Lung (tissue), 12 donors: ENCODE results near the gene EID1. TPM values are rescaled to one million over a fixed set of nuclear protein-coding genes. Genes with fewer than 3 reads are reported as not detected.

Source experiments
- ATAC-seq: fragments of 200-7000 bp; cut with Tn5 transposase; one replicate; pipeline ENCODE4 v1.9.1; 2020; ENCODE audit warnings: moderate number of reproducible peaks; ENCODE audit not compliant: insufficient read depth, low FRiP score
- DNase-seq, 3 donors: peaks; one replicate each; pipeline ENCODE4 v3.0.0-alpha.2; 2013 to 2017
- H3K27ac ChIP-seq, 2 donors: one replicate each; pipeline ENCODE4 v1.5.1; 2013; ENCODE audit warnings: mild to moderate bottlenecking in 2 of 2, moderate library complexity in 2 of 2, control low read depth in 1 of 2, inconsistent platforms in 1 of 2, low read depth in 1 of 2, low read length in 1 of 2
- H3K27me3 ChIP-seq, 3 donors: one replicate each; pipeline ENCODE4 v1.5.1; 2013; ENCODE audit warnings: low read length in 2 of 3; ENCODE audit not compliant: control insufficient read depth in 3 of 3, insufficient read depth in 3 of 3
- H3K36me3 ChIP-seq, 4 donors: one replicate each; pipeline ENCODE4 v1.5.1; 2013; ENCODE audit warnings: low read length in 4 of 4, mild to moderate bottlenecking in 1 of 4, moderate library complexity in 1 of 4; ENCODE audit not compliant: control insufficient read depth in 4 of 4, insufficient read depth in 4 of 4
- H3K4me1 ChIP-seq, 5 donors: one replicate each; pipeline ENCODE4 v1.5.1; 2013; ENCODE audit warnings: low read length in 5 of 5, mild to moderate bottlenecking in 2 of 5, moderate library complexity in 1 of 5; ENCODE audit not compliant: control insufficient read depth in 5 of 5, insufficient read depth in 5 of 5
- H3K4me3 ChIP-seq: one replicate; pipeline ENCODE4 v1.5.1; 2013; ENCODE audit warnings: mild to moderate bottlenecking, control low read depth, moderate library complexity
- H3K9ac ChIP-seq, 2 donors: one replicate each; pipeline ENCODE4 v1.5.1; 2013; ENCODE audit warnings: low read length in 2 of 2, control low read depth in 1 of 2; ENCODE audit not compliant: insufficient read depth in 1 of 2
- H3K9me3 ChIP-seq, 4 donors: one replicate each; pipeline ENCODE4 v1.5.1; 2013; ENCODE audit warnings: low read length in 3 of 4, mild to moderate bottlenecking in 1 of 4, moderate library complexity in 1 of 4; ENCODE audit not compliant: control insufficient read depth in 4 of 4, insufficient read depth in 3 of 4
- WGBS, 2 donors: extraction: QIAGEN DNeasy Blood & Tissue Kit; methylation state at CpG; one replicate each; pipeline ENCODE4 v1.1.7; 2013; 5-methylcytosine and 5-hydroxymethylcytosine counted together
- polyA plus RNA-seq, 2 donors: library from polyadenylated mRNA; stranded (reverse); fragments of 200-250 nt; gene quantifications; one replicate each; pipeline ENCODE4 v1.2.1, GENCODE V29; 2013
- total RNA-seq, 2 donors: library from RNA; depleted of rRNA in 1 of 2; stranded (reverse); fragments of >200 nt in 1 of 2; gene quantifications; one replicate each; pipeline ENCODE4 v1.2.1, GENCODE V29; 2014 to 2021
- TF ChIP-seq, protein P1 (sequence below): IDR thresholded peaks from 2 replicates; pipeline ENCODE4 v1.5.1; 2012; ENCODE audit warnings: mild to moderate bottlenecking; ENCODE audit errors: control extremely low read depth, extremely low read depth
- donor health status: control.
- donor health status: control.
- donor health status: Bipolar disorder and iron deficiency.
- donor health status: healthy.
- donor health status: DM: yes; HTN: yes; CAD: no.

The EID1 gene
- total and polyA plus RNA-seq, 4 donors: 82.7 to 139 (median 86.6) TPM

DNA sequence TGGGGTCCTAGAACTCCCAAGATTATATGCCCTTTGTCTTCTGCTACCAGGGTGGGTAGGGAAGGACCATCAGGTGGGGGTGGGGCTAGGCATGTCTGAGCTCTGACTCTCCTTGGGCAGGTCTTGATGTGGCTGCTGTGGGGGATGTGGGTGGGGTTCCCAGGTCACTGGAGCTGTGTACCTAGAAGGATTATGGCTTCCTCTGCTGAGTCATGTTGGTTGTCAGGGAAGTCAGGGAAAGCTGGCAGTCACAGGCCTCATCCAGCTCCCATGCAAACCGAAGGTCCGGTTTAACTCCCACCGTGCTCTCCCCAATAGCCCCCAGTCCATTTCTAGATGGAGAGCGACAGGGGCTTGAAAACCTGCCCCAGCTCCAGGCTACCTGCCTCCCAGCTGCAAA lies 35.2 kb downstream of the EID1 start:
- H3K9me3 ChIP-seq: no peaks in the 10 kb centered on the region
- ATAC-seq: no peak
- 94 to 99% methylated on average over 4 of the region's 4 CpGs for WGBS, 2 donors
- H3K9ac ChIP-seq: no peak overlapping the region
- H3K27me3 ChIP-seq: no peaks in the 10 kb centered on the region
- no peak overlapping the region for H3K4me3 ChIP-seq
- TF ChIP-seq, protein P1, sequence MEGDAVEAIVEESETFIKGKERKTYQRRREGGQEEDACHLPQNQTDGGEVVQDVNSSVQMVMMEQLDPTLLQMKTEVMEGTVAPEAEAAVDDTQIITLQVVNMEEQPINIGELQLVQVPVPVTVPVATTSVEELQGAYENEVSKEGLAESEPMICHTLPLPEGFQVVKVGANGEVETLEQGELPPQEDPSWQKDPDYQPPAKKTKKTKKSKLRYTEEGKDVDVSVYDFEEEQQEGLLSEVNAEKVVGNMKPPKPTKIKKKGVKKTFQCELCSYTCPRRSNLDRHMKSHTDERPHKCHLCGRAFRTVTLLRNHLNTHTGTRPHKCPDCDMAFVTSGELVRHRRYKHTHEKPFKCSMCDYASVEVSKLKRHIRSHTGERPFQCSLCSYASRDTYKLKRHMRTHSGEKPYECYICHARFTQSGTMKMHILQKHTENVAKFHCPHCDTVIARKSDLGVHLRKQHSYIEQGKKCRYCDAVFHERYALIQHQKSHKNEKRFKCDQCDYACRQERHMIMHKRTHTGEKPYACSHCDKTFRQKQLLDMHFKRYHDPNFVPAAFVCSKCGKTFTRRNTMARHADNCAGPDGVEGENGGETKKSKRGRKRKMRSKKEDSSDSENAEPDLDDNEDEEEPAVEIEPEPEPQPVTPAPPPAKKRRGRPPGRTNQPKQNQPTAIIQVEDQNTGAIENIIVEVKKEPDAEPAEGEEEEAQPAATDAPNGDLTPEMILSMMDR: no peak
- no peak overlapping the region for H3K27ac ChIP-seq
- peaks cover 0 to 4% (median 0%) of the 10 kb centered on the region in 5 donors for H3K4me1 ChIP-seq
- no peaks in the 10 kb centered on the region for H3K36me3 ChIP-seq
- DNase-seq: no peak

DNA sequence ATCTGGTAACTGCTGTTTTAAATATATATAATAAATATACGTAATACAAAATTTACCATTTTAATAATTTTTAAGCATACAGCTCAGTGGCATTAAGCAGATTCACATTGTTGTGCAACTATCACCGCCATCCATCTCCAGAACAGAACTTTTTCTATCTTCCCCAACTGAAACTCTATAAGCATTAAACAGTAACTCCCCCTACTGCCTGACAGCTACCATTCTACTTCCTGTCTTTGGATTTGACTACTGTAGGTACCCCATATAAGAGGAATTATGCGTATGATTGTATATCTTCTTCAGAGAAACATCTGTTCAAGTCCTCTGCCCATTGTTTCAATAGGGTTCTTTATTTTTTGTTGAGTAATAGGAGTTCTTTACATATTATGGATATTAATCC lies 36.8 kb downstream of the EID1 start:
- Histone ChIP-seq H3K9ac (no peak overlapping the region), H3K36me3 (no peaks in the 10 kb centered on the region), H3K4me3 (no peak overlapping the region), H3K27ac (no peak overlapping the region), H3K9me3 (no peaks in the 10 kb centered on the region), H3K27me3 (no peaks in the 10 kb centered on the region), H3K4me1 (peaks cover 0 to 4% (median 0%) of the 10 kb centered on the region in 5 donors)
- no peak for DNase-seq
- TF ChIP-seq, protein P1: no peak
- WGBS, 2 donors: 86 to 93% methylated on average over 3 of the region's 3 CpGs
- no peak for ATAC-seq

DNA sequence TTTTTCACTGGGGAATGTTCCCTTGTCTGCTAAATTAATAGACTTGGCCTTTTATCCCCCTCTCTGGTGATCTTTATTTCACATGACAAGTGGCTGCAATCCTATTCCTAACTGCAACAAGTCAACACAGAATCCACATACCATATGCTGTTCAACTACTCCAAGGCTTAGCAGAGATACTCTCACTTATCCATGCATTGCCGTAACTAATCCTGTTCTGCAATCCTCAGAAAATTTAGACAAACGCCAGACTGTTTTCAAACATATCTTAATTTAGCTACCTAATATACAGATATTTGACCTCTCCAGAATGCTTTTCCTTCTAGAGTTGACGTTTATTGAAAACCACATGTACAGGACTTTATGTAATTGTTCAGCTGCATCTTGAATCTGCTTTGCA lies 37.9 kb downstream of the EID1 start:
- DNase-seq: no peak
- Histone ChIP-seq H3K9me3 (no peaks in the 10 kb centered on the region), H3K9ac (no peak overlapping the region), H3K27ac (no peak overlapping the region), H3K4me1 (peaks cover 0 to 4% (median 0%) of the 10 kb centered on the region in 5 donors), H3K4me3 (no peak overlapping the region), H3K36me3 (no peaks in the 10 kb centered on the region), H3K27me3 (no peaks in the 10 kb centered on the region)
- 67 to 72% methylated on average over 3 of the region's 3 CpGs for WGBS, 2 donors
- TF ChIP-seq, protein P1: no peak
- ATAC-seq: no peak

DNA sequence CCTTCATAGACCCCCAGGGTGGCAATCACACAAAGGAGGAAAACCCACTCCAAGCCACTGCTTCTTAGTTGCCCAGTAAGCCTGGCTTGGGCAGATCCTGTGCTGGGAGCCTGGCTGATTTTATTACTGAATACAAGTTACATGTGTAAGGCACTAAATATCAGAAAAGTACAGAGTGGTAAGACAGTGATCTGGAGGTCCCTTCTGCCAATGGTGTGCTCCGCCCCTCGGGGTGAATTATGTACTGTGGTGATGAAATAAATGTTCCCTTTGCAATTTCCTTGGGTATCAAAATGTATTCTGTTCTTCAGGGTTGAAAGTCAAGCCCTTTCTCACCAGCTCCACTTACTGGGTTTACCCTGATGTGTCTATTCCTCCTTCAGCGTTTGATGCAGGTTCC lies 38.8 kb downstream of the EID1 start:
- 84% methylated on average over 3 of the region's 3 CpGs for whole genome bisulfite sequencing, 2 donors
- DNase-seq (no peak), ATAC-seq (no peak)
- Histone ChIP-seq H3K27me3 (no peaks in the 10 kb centered on the region), H3K4me3 (no peak overlapping the region), H3K36me3 (no peaks in the 10 kb centered on the region), H3K9ac (no peak overlapping the region), H3K27ac (no peak overlapping the region), H3K9me3 (no peaks in the 10 kb centered on the region), H3K4me1 (peaks cover 0 to 4% (median 0%) of the 10 kb centered on the region in 5 donors)
- TF ChIP-seq, protein P1: no peak
